Measurements from ENCODE around the gene CD36.

CD36 gene

GRCh38 chr7:80622541-80622940 is 15.9 kb upstream of the CD36 start:
- Histone ChIP-seq H2BK12ac (ENCODE audit: low read length in 2 of 2) (no peak overlapping the region), H3K9ac (ENCODE audit: low read length) (peak overlapping the region; percentile 55), H3K9me3 (ENCODE audit: control insufficient read depth, low read length) (peaks cover 15% of the 10 kb centered on the region), H3K14ac (ENCODE audit: low read length in 2 of 2) (no peak overlapping the region), H2BK120ac (ENCODE audit: low read depth, low read length) (no peak overlapping the region), H3K4me3 (ENCODE audit: insufficient read depth in 1 of 2, low read depth in 1 of 2, low read length in 2 of 2) (no peak overlapping the region), H3K4me2 (ENCODE audit: low read length, poor library complexity, severe bottlenecking) (no peak overlapping the region), H2AFZ (ENCODE audit: low read depth, low read length) (no peak overlapping the region), H2AK5ac (ENCODE audit: low read length, severe bottlenecking) (no peak overlapping the region), H4K91ac (ENCODE audit: low read length) (no peak overlapping the region), H3K27ac (ENCODE audit: low read length, poor library complexity, severe bottlenecking) (no peak overlapping the region), H3K4ac (ENCODE audit: low read depth in 1 of 2, low read length in 2 of 2) (no peak overlapping the region), H3K18ac (ENCODE audit: low read depth in 1 of 2, low read length in 2 of 2) (no peak overlapping the region), H4K8ac (ENCODE audit: low read length) (no peak overlapping the region), H3K23ac (ENCODE audit: low read length in 2 of 2) (no peak overlapping the region), H3K79me1 (replicated peaks; ENCODE audit: low read length, poor library complexity, severe bottlenecking) (no peaks in the 10 kb centered on the region), H3K36me3 (ENCODE audit: control insufficient read depth in 1 of 2, insufficient read depth in 2 of 2, low read depth in 1 of 2, low read length in 2 of 2) (no peaks in the 10 kb centered on the region), H3K27me3 (ENCODE audit: control insufficient read depth in 1 of 2, insufficient read depth in 1 of 2, low read length in 2 of 2) (no peaks in the 10 kb centered on the region), H3K4me1 (ENCODE audit: control insufficient read depth, insufficient read depth, low read depth, low read length) (peaks cover 1% of the 10 kb centered on the region), H2BK15ac (ENCODE audit: low read depth, poor library complexity, severe bottlenecking) (no peak overlapping the region), H2BK5ac (ENCODE audit: low read depth, low read length, poor library complexity, severe bottlenecking) (no peak overlapping the region)
- no CpG with 5 or more reads among the region's 1 CpG for WGBS
- DNase-seq = peak; percentile 82

DNA sequence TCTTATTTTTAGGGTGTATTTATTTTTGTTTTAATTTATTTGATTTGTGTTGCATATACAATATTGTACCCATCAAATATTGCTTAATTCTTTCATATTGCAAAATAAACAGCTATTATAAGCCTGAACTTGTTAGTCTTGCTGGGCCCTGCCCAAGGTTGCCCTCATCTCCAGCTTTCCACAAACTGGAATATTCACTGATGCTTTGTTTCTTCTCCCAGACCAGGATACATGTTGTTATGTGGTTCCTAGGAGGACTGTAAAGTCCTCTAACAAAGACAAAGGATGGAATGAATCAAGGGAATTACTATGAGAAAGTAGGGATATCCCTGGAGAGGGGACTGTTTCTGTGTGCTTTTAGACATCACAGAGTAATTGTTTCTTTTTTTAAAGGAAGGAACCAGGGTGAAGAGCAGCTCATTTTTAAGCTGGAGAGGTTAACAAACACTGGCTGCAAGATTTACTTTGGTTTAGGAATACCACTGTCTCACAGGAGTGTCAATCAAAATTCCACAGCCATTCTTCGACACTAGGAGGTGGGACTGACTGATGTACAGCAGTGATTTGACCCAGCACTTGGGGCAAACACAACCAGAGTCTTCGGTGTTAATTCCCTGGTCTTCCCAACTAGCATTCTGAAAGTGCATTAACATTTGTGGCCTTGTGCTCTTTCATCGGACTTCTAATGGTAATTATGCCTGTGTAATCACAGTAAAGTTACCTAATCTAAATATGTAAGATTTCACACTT is 14.8 kb upstream of the CD36 start:
- no peak overlapping the region for H2BK15ac ChIP-seq (ENCODE audit: low read depth, poor library complexity, severe bottlenecking)
- H3K23ac ChIP-seq (ENCODE audit: low read length in 2 of 2) = no peak overlapping the region

GRCh38 chr7:80624763-80625162 is 13.7 kb upstream of the CD36 start:
- Histone ChIP-seq H4K91ac (ENCODE audit: low read length) (no peak overlapping the region), H3K4me2 (ENCODE audit: low read length, poor library complexity, severe bottlenecking) (no peak overlapping the region), H3K4me1 (ENCODE audit: control insufficient read depth, insufficient read depth, low read depth, low read length) (peaks cover 1% of the 10 kb centered on the region), H2AFZ (ENCODE audit: low read depth, low read length) (no peak overlapping the region), H3K36me3 (ENCODE audit: control insufficient read depth in 1 of 2, insufficient read depth in 2 of 2, low read depth in 1 of 2, low read length in 2 of 2) (no peaks in the 10 kb centered on the region), H3K79me1 (replicated peaks; ENCODE audit: low read length, poor library complexity, severe bottlenecking) (no peaks in the 10 kb centered on the region), H3K9me3 (ENCODE audit: control insufficient read depth, low read length) (peaks cover 4% of the 10 kb centered on the region), H3K4me3 (ENCODE audit: insufficient read depth in 1 of 2, low read depth in 1 of 2, low read length in 2 of 2) (no peak overlapping the region), H2BK120ac (ENCODE audit: low read depth, low read length) (no peak overlapping the region), H3K27ac (ENCODE audit: low read length, poor library complexity, severe bottlenecking) (no peak overlapping the region), H3K18ac (ENCODE audit: low read depth in 1 of 2, low read length in 2 of 2) (no peak overlapping the region), H3K27me3 (ENCODE audit: control insufficient read depth in 1 of 2, insufficient read depth in 1 of 2, low read length in 2 of 2) (no peaks in the 10 kb centered on the region), H3K9ac (ENCODE audit: low read length) (no peak overlapping the region), H2BK5ac (ENCODE audit: low read depth, low read length, poor library complexity, severe bottlenecking) (no peak overlapping the region), H4K8ac (ENCODE audit: low read length) (no peak overlapping the region), H2AK5ac (ENCODE audit: low read length, severe bottlenecking) (no peak overlapping the region), H3K4ac (ENCODE audit: low read depth in 1 of 2, low read length in 2 of 2) (no peak overlapping the region), H3K14ac (ENCODE audit: low read length in 2 of 2) (no peak overlapping the region), H2BK15ac (ENCODE audit: low read depth, poor library complexity, severe bottlenecking) (no peak overlapping the region), H2BK12ac (ENCODE audit: low read length in 2 of 2) (no peak overlapping the region), H3K23ac (ENCODE audit: low read length in 2 of 2) (no peak overlapping the region)
- no peak for DNase-seq
- 97% methylated on average over 1 of the region's 1 CpG for WGBS

More for the DNA sequence above, 14.8 kb upstream of the CD36 start:
- H3K4me1 ChIP-seq (ENCODE audit: control insufficient read depth, insufficient read depth, low read depth, low read length) = peaks cover 1% of the 10 kb centered on the region
- H3K4me3 ChIP-seq (ENCODE audit: insufficient read depth in 1 of 2, low read depth in 1 of 2, low read length in 2 of 2) = no peak overlapping the region
- peak overlapping the region in 1 of 2 experiments; percentile 38 for H3K4ac ChIP-seq (ENCODE audit: low read depth in 1 of 2, low read length in 2 of 2)
- H3K79me1 ChIP-seq (replicated peaks; ENCODE audit: low read length, poor library complexity, severe bottlenecking) = no peaks in the 10 kb centered on the region
- no peaks in the 10 kb centered on the region for H3K27me3 ChIP-seq (ENCODE audit: control insufficient read depth in 1 of 2, insufficient read depth in 1 of 2, low read length in 2 of 2)
- peak overlapping the region; percentile 86 to 88 for H3K18ac ChIP-seq (ENCODE audit: low read depth in 1 of 2, low read length in 2 of 2)
- H2BK5ac ChIP-seq (ENCODE audit: low read depth, low read length, poor library complexity, severe bottlenecking) = no peak overlapping the region
- H4K8ac ChIP-seq (ENCODE audit: low read length) = peak overlapping the region; percentile 49
- H3K27ac ChIP-seq (ENCODE audit: low read length, poor library complexity, severe bottlenecking) = no peak overlapping the region
- H3K4me2 ChIP-seq (ENCODE audit: low read length, poor library complexity, severe bottlenecking) = no peak overlapping the region
- no peak overlapping the region for H2AFZ ChIP-seq (ENCODE audit: low read depth, low read length)
- H2BK120ac ChIP-seq (ENCODE audit: low read depth, low read length) = peak overlapping the region; percentile 73
- H3K9ac ChIP-seq (ENCODE audit: low read length) = peak overlapping the region; percentile 55
- H3K36me3 ChIP-seq (ENCODE audit: control insufficient read depth in 1 of 2, insufficient read depth in 2 of 2, low read depth in 1 of 2, low read length in 2 of 2) = no peaks in the 10 kb centered on the region
- peak overlapping the region in 1 of 2 experiments; percentile 89 for H2BK12ac ChIP-seq (ENCODE audit: low read length in 2 of 2)
- peaks cover 12% of the 10 kb centered on the region for H3K9me3 ChIP-seq (ENCODE audit: control insufficient read depth, low read length)
- no peak overlapping the region for H4K91ac ChIP-seq (ENCODE audit: low read length)
- WGBS = 82% methylated on average over 1 of the region's 3 CpGs
- no peak overlapping the region for H2AK5ac ChIP-seq (ENCODE audit: low read length, severe bottlenecking)
- DNase-seq = no peak
- no peak overlapping the region for H3K14ac ChIP-seq (ENCODE audit: low read length in 2 of 2)

- Histone ChIP-seq H2BK15ac (ENCODE audit: low read depth, poor library complexity, severe bottlenecking) (no peak overlapping the region), H3K27ac (ENCODE audit: low read length, poor library complexity, severe bottlenecking) (no peak overlapping the region), H3K4me1 (ENCODE audit: control insufficient read depth, insufficient read depth, low read depth, low read length) (no peaks in the 10 kb centered on the region), H3K9me3 (ENCODE audit: control insufficient read depth, low read length) (no peaks in the 10 kb centered on the region), H2BK12ac (ENCODE audit: low read length in 2 of 2) (peak overlapping the region in 1 of 2 experiments; percentile 86), H3K36me3 (ENCODE audit: control insufficient read depth in 1 of 2, insufficient read depth in 2 of 2, low read depth in 1 of 2, low read length in 2 of 2) (no peaks in the 10 kb centered on the region), H3K4me3 (ENCODE audit: insufficient read depth in 1 of 2, low read depth in 1 of 2, low read length in 2 of 2) (no peak overlapping the region), H2AFZ (ENCODE audit: low read depth, low read length) (no peak overlapping the region), H3K4ac (ENCODE audit: low read depth in 1 of 2, low read length in 2 of 2) (peak overlapping the region in 1 of 2 experiments; percentile 69), H2BK5ac (ENCODE audit: low read depth, low read length, poor library complexity, severe bottlenecking) (no peak overlapping the region), H3K18ac (ENCODE audit: low read depth in 1 of 2, low read length in 2 of 2) (peak overlapping the region in 1 of 2 experiments; percentile 12), H3K14ac (ENCODE audit: low read length in 2 of 2) (no peak overlapping the region), H3K4me2 (ENCODE audit: low read length, poor library complexity, severe bottlenecking) (no peak overlapping the region), H3K79me1 (replicated peaks; ENCODE audit: low read length, poor library complexity, severe bottlenecking) (no peaks in the 10 kb centered on the region), H2AK5ac (ENCODE audit: low read length, severe bottlenecking) (no peak overlapping the region), H3K27me3 (ENCODE audit: control insufficient read depth in 1 of 2, insufficient read depth in 1 of 2, low read length in 2 of 2) (no peaks in the 10 kb centered on the region), H2BK120ac (ENCODE audit: low read depth, low read length) (peak overlapping the region; percentile 64), H3K9ac (ENCODE audit: low read length) (no peak overlapping the region), H3K23ac (ENCODE audit: low read length in 2 of 2) (no peak overlapping the region), H4K91ac (ENCODE audit: low read length) (peak overlapping the region; percentile 18), H4K8ac (ENCODE audit: low read length) (no peak overlapping the region)
- DNase-seq = no peak
- 100% methylated on average over 1 of the region's 1 CpG for WGBS
Observed at GRCh38 chr7:80629023-80629422, 9.4 kb upstream of the CD36 start.
